ENCODE measurements around the gene CDH4. TPM values are rescaled to one million over a fixed set of nuclear protein-coding genes. Genes with fewer than 3 reads are reported as not detected.

The CDH4 gene
- total and polyA plus RNA-seq, 2 donors (not counting 1 experiment from before 2014, with no cell fraction given) = not detected

DNA sequence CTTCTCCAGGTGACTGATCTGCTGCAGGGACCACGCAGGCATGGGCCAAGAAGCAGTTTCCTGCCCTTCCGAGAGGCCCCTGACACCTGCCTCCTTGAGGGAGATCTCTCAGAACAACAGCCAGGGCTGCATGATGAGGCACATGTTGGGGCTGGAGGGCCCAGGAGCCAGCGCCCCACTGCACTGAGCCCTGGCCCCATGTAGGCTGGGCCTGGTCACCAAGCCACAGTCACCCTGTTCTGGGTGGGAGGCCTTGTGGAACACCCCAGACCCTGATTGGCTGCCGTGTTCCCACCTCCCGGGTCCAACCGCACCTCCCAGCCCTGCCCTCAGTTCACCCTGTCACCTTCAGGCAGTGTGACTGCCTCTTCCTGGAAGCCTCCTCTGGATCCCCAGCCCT is 639.4 kb downstream of the CDH4 start:
- 65% methylated on average over 6 of the region's 6 CpGs for WGBS (ENCODE audit: insufficient coverage)
- Histone ChIP-seq H3K9me3 (ENCODE audit: control extremely low read depth in 1 of 3, control insufficient read depth in 2 of 3, insufficient read depth in 1 of 3, low read length in 2 of 3) (peaks cover 0 to 4% (median 0%) of the 10 kb centered on the region in 3 donors), H3K27me3 (replicated peaks in 1 of 4; ENCODE audit: control extremely low read depth in 1 of 4, control insufficient read depth in 3 of 4, insufficient read depth in 4 of 4, low read length in 3 of 4) (peaks cover 0 to 5% (median 0%) of the 10 kb centered on the region in 4 experiments), H3K79me2 (ENCODE audit: control insufficient read depth, insufficient read depth, low read length) (no peaks in the 10 kb centered on the region), H2AFZ (ENCODE audit: insufficient read depth, low read depth, low read length, poor library complexity, severe bottlenecking) (no peak overlapping the region), H3K9ac (ENCODE audit: low read length) (no peak overlapping the region), H3K4me1 (ENCODE audit: control insufficient read depth in 2 of 2, insufficient read depth in 2 of 2, low read length in 2 of 2) (no peaks in the 10 kb centered on the region), H3K4me3 (ENCODE audit: control extremely low read depth in 1 of 5, extremely low read depth in 1 of 5, insufficient read depth in 1 of 5, low read depth in 2 of 5, low read length in 4 of 5) (no peak overlapping the region), H3K27ac (ENCODE audit: low read length in 2 of 2) (no peak overlapping the region), H4K20me1 (ENCODE audit: control insufficient read depth, insufficient read depth, low read length, poor library complexity, severe bottlenecking) (no peaks in the 10 kb centered on the region), H3K36me3 (replicated peaks in 1 of 2; ENCODE audit: control extremely low read depth in 1 of 2, control insufficient read depth in 1 of 2, extremely low read depth in 1 of 2, insufficient read depth in 2 of 2, low read length in 1 of 2) (no peaks in the 10 kb centered on the region), H3K4me2 (replicated peaks; ENCODE audit: low read depth, low read length, poor library complexity, severe bottlenecking) (no peak overlapping the region)
- H3K27ac Mint-ChIP-seq = no peak overlapping the region
- peaks cover 3% of the 10 kb centered on the region for H3K4me1 Mint-ChIP-seq
- ATAC-seq (ENCODE audit: low read depth) (no peak), DNase-seq (no peak)
- POLR2A ChIA-PET = no interaction called here
- TF ChIP-seq EZH2 (IDR thresholded peaks at IDR 0.05; ENCODE audit: borderline replicate concordance, insufficient read depth, low read depth, low read length, poor library complexity, severe bottlenecking) = no peak
- TF ChIP-seq, protein P1, sequence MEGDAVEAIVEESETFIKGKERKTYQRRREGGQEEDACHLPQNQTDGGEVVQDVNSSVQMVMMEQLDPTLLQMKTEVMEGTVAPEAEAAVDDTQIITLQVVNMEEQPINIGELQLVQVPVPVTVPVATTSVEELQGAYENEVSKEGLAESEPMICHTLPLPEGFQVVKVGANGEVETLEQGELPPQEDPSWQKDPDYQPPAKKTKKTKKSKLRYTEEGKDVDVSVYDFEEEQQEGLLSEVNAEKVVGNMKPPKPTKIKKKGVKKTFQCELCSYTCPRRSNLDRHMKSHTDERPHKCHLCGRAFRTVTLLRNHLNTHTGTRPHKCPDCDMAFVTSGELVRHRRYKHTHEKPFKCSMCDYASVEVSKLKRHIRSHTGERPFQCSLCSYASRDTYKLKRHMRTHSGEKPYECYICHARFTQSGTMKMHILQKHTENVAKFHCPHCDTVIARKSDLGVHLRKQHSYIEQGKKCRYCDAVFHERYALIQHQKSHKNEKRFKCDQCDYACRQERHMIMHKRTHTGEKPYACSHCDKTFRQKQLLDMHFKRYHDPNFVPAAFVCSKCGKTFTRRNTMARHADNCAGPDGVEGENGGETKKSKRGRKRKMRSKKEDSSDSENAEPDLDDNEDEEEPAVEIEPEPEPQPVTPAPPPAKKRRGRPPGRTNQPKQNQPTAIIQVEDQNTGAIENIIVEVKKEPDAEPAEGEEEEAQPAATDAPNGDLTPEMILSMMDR (IDR thresholded peaks at IDR 0.05) = no peak
- no peak overlapping the region for H3K4me3 Mint-ChIP-seq
- CTCF ChIA-PET = no interaction called here
- peaks cover 12% of the 10 kb centered on the region for H3K9me3 Mint-ChIP-seq (ENCODE audit: insufficient read depth)
- intact Hi-C loops (cut with micrococcal nuclease) = no loop called here
- peaks cover 12% of the 10 kb centered on the region for H3K27me3 Mint-ChIP-seq

DNA sequence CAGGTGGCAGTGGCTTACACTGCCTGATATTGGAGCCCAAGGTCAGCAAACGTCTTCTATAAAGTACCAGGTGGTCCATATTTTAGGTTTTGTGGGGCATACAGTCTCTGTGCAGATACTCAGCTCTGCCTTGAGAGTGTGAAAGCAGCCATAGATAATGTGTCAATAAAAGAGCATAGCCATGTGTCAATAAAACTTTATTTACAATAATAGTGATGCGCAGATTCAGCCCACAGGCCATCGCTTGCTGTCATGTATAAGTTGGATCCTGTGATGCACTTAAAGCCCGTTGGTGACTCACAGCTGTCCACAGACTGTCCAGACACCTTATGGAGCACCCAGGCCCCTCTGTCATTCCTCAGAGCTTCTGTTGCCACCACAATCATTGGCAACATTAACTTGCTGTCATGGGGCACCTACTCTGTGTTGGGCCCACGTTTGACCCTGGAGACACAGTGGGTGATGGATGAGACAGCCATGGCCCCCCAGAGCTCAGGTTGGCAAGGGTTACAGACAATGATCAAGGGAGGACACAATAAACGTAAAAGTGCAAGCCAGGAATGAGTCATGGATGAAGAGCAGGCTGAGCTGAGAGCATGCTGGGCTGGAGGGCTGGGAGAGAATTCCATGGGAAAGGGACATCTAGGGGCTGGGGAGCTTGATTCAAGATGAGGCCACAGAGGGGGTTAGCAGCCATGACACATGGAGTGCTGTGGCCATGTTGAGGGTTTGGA is 640.0 kb downstream of the CDH4 start:
- no peak overlapping the region for H3K27ac ChIP-seq (ENCODE audit: low read length in 2 of 2)
- ChIA-PET POLR2A (no interaction called here), CTCF (no interaction called here)
- no peak overlapping the region for H3K9ac ChIP-seq (ENCODE audit: low read length)
- H4K20me1 ChIP-seq (ENCODE audit: control insufficient read depth, insufficient read depth, low read length, poor library complexity, severe bottlenecking) = no peaks in the 10 kb centered on the region
- no peak for DNase-seq
- TF ChIP-seq EZH2 (IDR thresholded peaks at IDR 0.05; ENCODE audit: borderline replicate concordance, insufficient read depth, low read depth, low read length, poor library complexity, severe bottlenecking) = no peak
- TF ChIP-seq, protein P1 (IDR thresholded peaks at IDR 0.05) = no peak
- H3K4me3 ChIP-seq (ENCODE audit: control extremely low read depth in 1 of 5, extremely low read depth in 1 of 5, insufficient read depth in 1 of 5, low read depth in 2 of 5, low read length in 4 of 5) = no peak overlapping the region
- intact Hi-C loops (cut with micrococcal nuclease) = no loop called here
- H3K27me3 ChIP-seq (replicated peaks in 1 of 4; ENCODE audit: control extremely low read depth in 1 of 4, control insufficient read depth in 3 of 4, insufficient read depth in 4 of 4, low read length in 3 of 4) = peaks cover 0 to 5% (median 0%) of the 10 kb centered on the region in 4 experiments
- peaks cover 3% of the 10 kb centered on the region for H3K4me1 Mint-ChIP-seq
- H3K79me2 ChIP-seq (ENCODE audit: control insufficient read depth, insufficient read depth, low read length) = no peaks in the 10 kb centered on the region
- H3K9me3 ChIP-seq (ENCODE audit: control extremely low read depth in 1 of 3, control insufficient read depth in 2 of 3, insufficient read depth in 1 of 3, low read length in 2 of 3) = peaks cover 0 to 4% (median 0%) of the 10 kb centered on the region in 3 donors
- WGBS (ENCODE audit: insufficient coverage) = 88% methylated on average over 6 of the region's 6 CpGs
- no peak overlapping the region for H3K4me3 Mint-ChIP-seq
- no peak for ATAC-seq (ENCODE audit: low read depth)
- peaks cover 12% of the 10 kb centered on the region for H3K27me3 Mint-ChIP-seq
- no peak overlapping the region for H2AFZ ChIP-seq (ENCODE audit: insufficient read depth, low read depth, low read length, poor library complexity, severe bottlenecking)
- H3K9me3 Mint-ChIP-seq (ENCODE audit: insufficient read depth) = peaks cover 12% of the 10 kb centered on the region
- no peak overlapping the region for H3K27ac Mint-ChIP-seq
- H3K4me2 ChIP-seq (replicated peaks; ENCODE audit: low read depth, low read length, poor library complexity, severe bottlenecking) = no peak overlapping the region
- no peaks in the 10 kb centered on the region for H3K4me1 ChIP-seq (ENCODE audit: control insufficient read depth in 2 of 2, insufficient read depth in 2 of 2, low read length in 2 of 2)
- no peaks in the 10 kb centered on the region for H3K36me3 ChIP-seq (replicated peaks in 1 of 2; ENCODE audit: control extremely low read depth in 1 of 2, control insufficient read depth in 1 of 2, extremely low read depth in 1 of 2, insufficient read depth in 2 of 2, low read length in 1 of 2)

All from B cell (primary cell).